ENCODE data around the gene ATP2A1.

ATP2A1 gene

DNA sequence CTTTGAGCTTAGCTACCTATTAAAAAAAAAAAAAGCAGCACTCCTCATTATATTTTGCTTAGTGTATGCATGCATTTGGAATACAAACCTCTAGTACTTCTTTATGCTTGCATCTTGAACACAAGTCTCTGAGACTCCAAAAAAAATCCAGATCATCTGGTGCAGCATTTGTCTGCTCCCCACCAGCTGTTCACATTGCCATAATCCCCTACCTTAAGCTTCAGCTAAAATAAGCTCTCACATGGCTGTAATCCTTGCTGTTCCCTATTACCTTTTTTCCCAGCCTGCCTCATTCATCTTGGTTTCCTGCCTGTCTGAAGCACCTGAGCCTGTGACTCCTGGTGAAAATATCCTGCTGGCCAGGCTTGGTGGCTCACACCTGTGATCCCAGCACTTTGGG is 65.0 kb downstream of the ATP2A1 start:
- no peak for TF ChIP-seq SNAI2 (CRISPR knock-in tag; IDR thresholded peaks at IDR 0.05)
- TF ChIP-seq, protein P1, sequence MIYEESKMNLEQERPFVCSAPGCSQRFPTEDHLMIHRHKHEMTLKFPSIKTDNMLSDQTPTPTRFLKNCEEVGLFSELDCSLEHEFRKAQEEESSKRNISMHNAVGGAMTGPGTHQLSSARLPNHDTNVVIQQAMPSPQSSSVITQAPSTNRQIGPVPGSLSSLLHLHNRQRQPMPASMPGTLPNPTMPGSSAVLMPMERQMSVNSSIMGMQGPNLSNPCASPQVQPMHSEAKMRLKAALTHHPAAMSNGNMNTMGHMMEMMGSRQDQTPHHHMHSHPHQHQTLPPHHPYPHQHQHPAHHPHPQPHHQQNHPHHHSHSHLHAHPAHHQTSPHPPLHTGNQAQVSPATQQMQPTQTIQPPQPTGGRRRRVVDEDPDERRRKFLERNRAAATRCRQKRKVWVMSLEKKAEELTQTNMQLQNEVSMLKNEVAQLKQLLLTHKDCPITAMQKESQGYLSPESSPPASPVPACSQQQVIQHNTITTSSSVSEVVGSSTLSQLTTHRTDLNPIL (CRISPR knock-in tag; IDR thresholded peaks at IDR 0.05; ENCODE audit: low read depth) = no peak
- no peak for TF ChIP-seq PPARA (CRISPR knock-in tag; IDR thresholded peaks at IDR 0.05; ENCODE audit: borderline replicate concordance)
- no peak for TF ChIP-seq ESRRG (CRISPR knock-in tag; IDR thresholded peaks at IDR 0.05)
- no peak for TF ChIP-seq BACH2 (CRISPR knock-in tag; IDR thresholded peaks at IDR 0.05; ENCODE audit: borderline replicate concordance)
- TF ChIP-seq, protein P2, sequence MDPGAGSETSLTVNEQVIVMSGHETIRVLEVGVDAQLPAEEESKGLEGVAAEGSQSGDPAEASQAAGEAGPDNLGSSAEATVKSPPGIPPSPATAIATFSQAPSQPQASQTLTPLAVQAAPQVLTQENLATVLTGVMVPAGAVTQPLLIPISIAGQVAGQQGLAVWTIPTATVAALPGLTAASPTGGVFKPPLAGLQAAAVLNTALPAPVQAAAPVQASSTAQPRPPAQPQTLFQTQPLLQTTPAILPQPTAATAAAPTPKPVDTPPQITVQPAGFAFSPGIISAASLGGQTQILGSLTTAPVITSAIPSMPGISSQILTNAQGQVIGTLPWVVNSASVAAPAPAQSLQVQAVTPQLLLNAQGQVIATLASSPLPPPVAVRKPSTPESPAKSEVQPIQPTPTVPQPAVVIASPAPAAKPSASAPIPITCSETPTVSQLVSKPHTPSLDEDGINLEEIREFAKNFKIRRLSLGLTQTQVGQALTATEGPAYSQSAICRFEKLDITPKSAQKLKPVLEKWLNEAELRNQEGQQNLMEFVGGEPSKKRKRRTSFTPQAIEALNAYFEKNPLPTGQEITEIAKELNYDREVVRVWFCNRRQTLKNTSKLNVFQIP (CRISPR knock-in tag; IDR thresholded peaks at IDR 0.05; ENCODE audit: borderline replicate concordance, low read depth) = no peak
- TF ChIP-seq ARNTL (CRISPR knock-in tag; IDR thresholded peaks at IDR 0.05; ENCODE audit: borderline replicate concordance, low read depth) = no peak
- no peak for TF ChIP-seq ZFP3 (CRISPR knock-in tag; IDR thresholded peaks at IDR 0.05)
- TF ChIP-seq, protein P3, sequence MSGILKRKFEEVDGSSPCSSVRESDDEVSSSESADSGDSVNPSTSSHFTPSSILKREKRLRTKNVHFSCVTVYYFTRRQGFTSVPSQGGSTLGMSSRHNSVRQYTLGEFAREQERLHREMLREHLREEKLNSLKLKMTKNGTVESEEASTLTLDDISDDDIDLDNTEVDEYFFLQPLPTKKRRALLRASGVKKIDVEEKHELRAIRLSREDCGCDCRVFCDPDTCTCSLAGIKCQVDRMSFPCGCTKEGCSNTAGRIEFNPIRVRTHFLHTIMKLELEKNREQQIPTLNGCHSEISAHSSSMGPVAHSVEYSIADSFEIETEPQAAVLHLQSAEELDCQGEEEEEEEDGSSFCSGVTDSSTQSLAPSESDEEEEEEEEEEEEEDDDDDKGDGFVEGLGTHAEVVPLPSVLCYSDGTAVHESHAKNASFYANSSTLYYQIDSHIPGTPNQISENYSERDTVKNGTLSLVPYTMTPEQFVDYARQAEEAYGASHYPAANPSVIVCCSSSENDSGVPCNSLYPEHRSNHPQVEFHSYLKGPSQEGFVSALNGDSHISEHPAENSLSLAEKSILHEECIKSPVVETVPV (CRISPR knock-in tag; IDR thresholded peaks at IDR 0.05) = no peak
- no peak for TF ChIP-seq RARB (CRISPR knock-in tag; IDR thresholded peaks at IDR 0.05)
- TF ChIP-seq ZNF8 (CRISPR knock-in tag; IDR thresholded peaks at IDR 0.05) = no peak
- no peak for TF ChIP-seq CSDC2 (CRISPR knock-in tag; IDR thresholded peaks at IDR 0.05)
- ATAC-seq = no peak

DNA sequence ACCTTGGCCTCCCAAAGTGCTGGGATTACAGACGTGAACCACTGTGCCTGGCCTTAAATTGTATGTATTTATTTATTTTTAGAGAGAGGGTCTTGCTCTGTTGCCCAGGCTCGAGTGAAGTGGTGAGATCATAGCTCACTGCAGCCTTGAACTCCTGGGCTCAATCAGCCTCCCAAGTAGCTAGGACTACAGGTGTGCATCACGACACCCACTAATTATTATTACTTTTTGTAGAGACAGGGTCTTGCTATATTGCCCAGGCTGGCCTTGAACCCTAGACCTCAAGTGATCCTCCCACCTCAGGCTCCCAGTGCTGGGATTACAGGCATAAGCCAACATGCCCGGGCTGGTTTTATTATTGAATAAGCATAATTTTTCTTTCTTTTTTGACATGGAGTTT is 68.4 kb downstream of the ATP2A1 start:
- TF ChIP-seq ZNF565 (CRISPR knock-in tag; conservative IDR thresholded peaks at IDR 0.05; ENCODE audit: low read depth) (no peak), ZNF70 (CRISPR knock-in tag; IDR thresholded peaks at IDR 0.05) (no peak), TCF4 (CRISPR knock-in tag; IDR thresholded peaks at IDR 0.05; ENCODE audit: borderline replicate concordance) (no peak), PPARA (CRISPR knock-in tag; IDR thresholded peaks at IDR 0.05; ENCODE audit: borderline replicate concordance) (no peak), ISL1 (CRISPR knock-in tag; IDR thresholded peaks at IDR 0.05) (no peak), SNAI2 (CRISPR knock-in tag; IDR thresholded peaks at IDR 0.05) (no peak), ZC3H10 (CRISPR knock-in tag; IDR thresholded peaks at IDR 0.05) (no peak), CSDC2 (CRISPR knock-in tag; IDR thresholded peaks at IDR 0.05) (no peak), GLIS3 (CRISPR knock-in tag; IDR thresholded peaks at IDR 0.05) (no peak), TOX (CRISPR knock-in tag; IDR thresholded peaks at IDR 0.05; ENCODE audit: borderline replicate concordance) (no peak), ZNF8 (CRISPR knock-in tag; IDR thresholded peaks at IDR 0.05) (no peak), BACH2 (CRISPR knock-in tag; IDR thresholded peaks at IDR 0.05; ENCODE audit: borderline replicate concordance) (no peak), ZFP30 (CRISPR knock-in tag; IDR thresholded peaks at IDR 0.05) (no peak)
- TF ChIP-seq, protein P4, sequence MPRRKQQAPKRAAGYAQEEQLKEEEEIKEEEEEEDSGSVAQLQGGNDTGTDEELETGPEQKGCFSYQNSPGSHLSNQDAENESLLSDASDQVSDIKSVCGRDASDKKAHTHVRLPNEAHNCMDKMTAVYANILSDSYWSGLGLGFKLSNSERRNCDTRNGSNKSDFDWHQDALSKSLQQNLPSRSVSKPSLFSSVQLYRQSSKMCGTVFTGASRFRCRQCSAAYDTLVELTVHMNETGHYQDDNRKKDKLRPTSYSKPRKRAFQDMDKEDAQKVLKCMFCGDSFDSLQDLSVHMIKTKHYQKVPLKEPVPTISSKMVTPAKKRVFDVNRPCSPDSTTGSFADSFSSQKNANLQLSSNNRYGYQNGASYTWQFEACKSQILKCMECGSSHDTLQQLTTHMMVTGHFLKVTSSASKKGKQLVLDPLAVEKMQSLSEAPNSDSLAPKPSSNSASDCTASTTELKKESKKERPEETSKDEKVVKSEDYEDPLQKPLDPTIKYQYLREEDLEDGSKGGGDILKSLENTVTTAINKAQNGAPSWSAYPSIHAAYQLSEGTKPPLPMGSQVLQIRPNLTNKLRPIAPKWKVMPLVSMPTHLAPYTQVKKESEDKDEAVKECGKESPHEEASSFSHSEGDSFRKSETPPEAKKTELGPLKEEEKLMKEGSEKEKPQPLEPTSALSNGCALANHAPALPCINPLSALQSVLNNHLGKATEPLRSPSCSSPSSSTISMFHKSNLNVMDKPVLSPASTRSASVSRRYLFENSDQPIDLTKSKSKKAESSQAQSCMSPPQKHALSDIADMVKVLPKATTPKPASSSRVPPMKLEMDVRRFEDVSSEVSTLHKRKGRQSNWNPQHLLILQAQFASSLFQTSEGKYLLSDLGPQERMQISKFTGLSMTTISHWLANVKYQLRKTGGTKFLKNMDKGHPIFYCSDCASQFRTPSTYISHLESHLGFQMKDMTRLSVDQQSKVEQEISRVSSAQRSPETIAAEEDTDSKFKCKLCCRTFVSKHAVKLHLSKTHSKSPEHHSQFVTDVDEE (CRISPR knock-in tag; IDR thresholded peaks at IDR 0.05) = no peak
- TF ChIP-seq, protein P5, sequence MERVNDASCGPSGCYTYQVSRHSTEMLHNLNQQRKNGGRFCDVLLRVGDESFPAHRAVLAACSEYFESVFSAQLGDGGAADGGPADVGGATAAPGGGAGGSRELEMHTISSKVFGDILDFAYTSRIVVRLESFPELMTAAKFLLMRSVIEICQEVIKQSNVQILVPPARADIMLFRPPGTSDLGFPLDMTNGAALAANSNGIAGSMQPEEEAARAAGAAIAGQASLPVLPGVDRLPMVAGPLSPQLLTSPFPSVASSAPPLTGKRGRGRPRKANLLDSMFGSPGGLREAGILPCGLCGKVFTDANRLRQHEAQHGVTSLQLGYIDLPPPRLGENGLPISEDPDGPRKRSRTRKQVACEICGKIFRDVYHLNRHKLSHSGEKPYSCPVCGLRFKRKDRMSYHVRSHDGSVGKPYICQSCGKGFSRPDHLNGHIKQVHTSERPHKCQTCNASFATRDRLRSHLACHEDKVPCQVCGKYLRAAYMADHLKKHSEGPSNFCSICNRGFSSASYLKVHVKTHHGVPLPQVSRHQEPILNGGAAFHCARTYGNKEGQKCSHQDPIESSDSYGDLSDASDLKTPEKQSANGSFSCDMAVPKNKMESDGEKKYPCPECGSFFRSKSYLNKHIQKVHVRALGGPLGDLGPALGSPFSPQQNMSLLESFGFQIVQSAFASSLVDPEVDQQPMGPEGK (CRISPR knock-in tag; IDR thresholded peaks at IDR 0.05; ENCODE audit: borderline replicate concordance) = no peak
- TF ChIP-seq, protein P3 (CRISPR knock-in tag; IDR thresholded peaks at IDR 0.05) = no peak
- TF ChIP-seq, protein P1 (CRISPR knock-in tag; IDR thresholded peaks at IDR 0.05; ENCODE audit: low read depth) = no peak
- no peak for ATAC-seq

Data from SK-N-SH treated with all-trans-retinoic acid at 6 μM for 48 hours (cell line).